ENCODE data around the gene APOBEC2.

Gene APOBEC2

DNA sequence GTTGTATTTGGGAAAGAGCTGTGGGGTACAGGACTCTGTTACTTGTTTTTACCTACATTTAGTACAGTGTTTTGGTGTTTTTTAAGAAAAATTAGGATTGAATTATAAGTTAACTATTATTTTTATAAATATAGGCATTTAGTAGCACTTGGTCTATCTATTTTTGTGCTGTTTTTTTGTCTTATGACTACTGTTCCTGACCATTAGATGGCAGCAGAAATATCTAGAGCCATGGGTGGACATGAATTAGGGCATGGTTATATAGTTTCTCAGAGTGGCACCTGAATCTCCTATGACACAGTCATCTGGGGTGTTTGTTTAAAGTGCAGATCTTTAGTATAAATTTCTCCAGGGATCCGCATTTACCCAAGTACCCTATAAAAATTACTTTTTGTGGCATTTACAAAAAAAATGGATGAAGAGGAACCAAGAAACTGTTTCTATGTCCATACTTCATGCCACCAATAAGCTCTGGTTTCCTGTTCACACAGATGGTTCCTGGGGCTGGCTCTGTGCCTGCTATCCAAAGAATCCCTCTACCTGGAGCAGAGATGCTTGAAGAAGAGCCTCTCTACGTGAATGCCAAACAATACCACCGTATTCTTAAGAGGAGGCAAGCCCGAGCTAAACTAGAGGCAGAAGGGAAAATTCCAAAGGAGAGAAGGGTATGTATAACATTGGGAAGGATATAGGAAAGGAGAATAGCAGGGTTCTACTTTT is 39.6 kb downstream of the APOBEC2 start:
- no peak for DNase-seq

DNA sequence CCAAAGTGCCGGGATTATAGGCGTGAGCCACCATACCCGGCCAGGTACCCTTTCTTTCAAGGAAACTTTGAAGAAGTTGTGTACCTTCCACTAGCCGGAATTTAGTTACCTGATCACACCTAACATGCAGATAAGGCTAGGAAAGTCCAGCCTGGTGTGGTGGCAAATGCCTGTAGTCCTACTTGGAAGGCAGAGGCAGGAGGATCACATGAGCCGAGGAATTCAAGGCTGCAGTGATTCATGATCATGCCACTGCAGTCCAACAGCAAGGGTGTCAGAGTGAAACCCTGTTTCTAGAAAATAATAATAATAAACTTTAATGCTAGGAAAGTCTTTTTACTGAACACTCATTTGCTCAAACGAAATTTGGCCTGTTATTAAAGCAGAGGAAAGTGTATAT is 40.7 kb downstream of the APOBEC2 start:
- no peak for DNase-seq

DNA sequence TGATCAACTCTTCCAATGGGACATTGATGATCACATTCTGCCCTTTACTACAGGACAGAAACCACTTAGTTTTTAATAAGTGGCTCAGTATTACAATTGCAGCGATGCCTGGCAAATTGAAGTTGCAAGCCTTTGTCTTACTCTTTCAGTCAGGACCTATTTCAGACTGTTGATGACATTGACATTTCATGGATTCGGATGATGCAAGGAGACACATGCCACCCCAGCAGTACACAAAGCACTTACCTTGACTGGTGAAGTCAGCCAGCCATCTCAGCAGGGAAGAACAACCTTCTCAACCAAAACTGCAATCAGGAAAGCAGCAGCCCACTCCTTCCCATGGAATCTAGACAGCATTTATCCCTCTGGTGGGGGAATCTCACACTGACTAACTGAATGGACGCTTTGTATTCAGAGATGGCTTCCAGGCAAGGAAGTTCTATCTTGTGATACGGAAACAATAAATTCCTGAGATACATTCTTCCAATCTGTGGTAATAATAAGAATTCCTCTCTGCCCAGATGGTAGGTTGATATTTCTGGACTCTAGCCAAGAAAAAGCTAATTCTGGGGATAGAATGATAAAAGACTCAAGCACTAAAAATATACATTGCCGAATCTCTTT is 44.6 kb downstream of the APOBEC2 start:
- no peak for DNase-seq

DNA sequence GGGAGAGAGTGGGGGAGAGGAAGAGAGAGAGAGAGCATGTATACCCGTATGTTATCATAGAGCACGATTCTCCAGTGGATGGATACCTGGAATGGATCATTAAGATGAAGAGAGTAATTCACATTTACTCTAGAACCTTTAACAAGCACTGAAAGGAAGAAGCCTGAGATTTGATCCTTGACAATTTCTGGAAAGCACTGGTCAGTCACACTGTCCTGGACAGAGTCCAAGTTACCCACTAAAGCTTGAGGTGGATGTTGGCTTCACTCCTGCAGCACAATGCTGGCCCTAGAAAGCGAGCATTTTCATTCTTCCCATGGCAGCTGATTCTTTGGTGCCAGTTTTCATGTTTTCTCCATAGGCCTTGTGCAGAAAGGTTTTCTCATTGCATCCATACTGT is 45.4 kb downstream of the APOBEC2 start:
- DNase-seq: no peak

DNA sequence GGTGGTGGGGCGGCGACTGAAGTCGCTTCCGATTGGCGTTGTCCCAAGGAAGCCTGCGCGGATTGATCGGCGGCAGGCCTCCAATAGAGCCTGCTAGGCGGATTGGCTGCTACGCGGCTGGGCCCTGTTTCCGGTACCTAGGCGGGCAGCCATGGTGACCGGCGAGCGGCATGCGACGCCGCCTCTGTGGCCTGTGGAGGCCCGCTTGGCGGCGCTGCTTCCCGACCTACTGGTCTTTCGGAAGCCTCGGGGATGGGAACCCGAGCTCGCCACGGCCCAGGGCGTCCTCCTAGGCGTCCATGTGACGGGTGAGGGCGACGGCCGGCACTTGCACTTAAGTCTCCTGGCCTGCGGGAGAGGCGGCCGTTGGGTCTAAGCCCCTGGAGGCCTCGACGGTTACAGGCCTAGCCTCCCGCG is 47.9 kb downstream of the APOBEC2 start:
- DNase-seq: peak; percentile 36

DNA sequence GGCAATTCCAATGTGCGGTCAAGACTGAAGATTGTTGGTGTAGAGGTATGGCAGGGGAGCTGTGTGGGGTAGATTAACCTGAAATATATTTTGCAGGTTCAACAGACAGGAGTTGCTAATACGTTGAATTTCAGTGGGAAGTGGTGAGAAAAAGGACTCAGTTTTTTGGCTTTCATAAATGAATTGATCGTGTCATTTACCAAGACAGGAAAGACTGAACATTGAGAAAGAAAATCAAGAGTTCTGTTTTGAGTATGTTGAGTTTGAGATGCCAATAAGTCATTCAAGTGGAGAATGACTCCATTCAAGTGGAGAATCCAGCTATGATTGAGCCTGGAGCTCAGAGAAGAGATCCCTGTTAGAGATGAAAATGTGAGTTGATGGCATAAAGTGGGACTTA is 50.8 kb downstream of the APOBEC2 start:
- DNase-seq: no peak

DNA sequence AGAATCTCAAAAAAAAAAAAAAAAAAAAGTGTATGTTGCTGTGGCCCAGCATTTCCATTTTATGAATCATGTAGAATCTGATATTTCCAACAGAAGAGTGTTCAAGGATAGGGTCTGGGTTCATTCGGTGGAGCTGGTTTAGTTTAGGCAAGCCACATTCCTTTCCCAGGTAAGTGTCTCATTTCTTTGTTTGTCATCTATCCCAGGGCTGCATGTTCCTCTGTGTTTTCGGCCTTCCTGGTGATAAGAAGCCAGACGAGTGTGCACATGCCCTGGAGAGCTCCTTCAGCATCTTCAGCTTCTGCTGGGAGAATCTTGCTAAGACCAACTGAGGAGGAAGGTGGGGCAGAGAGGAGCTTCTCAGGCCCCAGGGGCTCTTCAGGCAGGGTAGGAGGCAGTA is 58.0 kb downstream of the APOBEC2 start:
- DNase-seq: no peak
